ENCODE results near the gene PCDHA12. TPM values are rescaled to one million over a fixed set of nuclear protein-coding genes. Genes with fewer than 3 reads are reported as not detected.
"Not testable (repeated sequence)": the region's sequence is repeated elsewhere in the genome, so short reads cannot be mapped to it uniquely, and the experiment has no call there.

The PCDHA12 gene
- total RNA-seq, 1 donor from 2014 or later: 10.0 TPM

DNA sequence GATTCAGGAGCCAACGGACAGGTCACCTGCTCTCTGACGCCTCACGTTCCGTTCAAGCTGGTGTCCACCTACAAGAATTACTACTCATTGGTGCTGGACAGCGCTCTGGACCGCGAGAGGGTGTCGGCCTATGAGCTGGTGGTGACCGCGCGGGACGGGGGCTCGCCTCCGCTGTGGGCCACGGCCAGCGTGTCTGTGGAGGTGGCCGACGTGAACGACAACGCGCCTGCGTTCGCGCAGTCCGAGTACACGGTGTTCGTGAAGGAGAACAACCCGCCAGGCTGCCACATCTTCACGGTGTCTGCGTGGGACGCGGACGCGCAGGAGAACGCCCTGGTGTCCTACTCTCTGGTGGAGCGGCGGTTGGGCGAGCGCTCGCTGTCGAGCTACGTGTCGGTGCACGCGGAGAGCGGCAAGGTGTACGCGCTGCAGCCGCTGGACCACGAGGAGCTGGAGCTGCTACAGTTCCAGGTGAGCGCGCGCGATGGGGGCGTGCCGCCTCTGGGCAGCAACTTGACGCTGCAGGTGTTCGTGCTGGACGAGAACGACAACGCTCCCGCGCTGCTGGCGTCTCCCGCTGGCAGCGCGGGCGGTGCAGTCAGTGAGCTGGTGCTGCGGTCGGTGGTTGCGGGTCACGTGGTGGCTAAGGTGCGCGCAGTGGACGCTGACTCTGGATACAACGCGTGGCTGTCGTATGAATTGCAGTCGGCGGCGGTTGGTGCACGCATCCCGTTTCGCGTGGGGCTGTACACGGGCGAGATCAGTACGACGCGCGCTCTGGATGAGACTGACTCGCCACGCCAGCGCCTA, 17.7 kb upstream of the PCDHA12 start:
- DNase-seq (ENCODE audit: low spot score): no peak

- DNase-seq (ENCODE audit: low spot score): no peak
Observed at GRCh38 chr5:140857987-140858240, 17.2 kb upstream of the PCDHA12 start.

- no peak for DNase-seq (ENCODE audit: low spot score)
Observed at GRCh38 chr5:140862441-140863295, 12.4 kb upstream of the PCDHA12 start.

DNA sequence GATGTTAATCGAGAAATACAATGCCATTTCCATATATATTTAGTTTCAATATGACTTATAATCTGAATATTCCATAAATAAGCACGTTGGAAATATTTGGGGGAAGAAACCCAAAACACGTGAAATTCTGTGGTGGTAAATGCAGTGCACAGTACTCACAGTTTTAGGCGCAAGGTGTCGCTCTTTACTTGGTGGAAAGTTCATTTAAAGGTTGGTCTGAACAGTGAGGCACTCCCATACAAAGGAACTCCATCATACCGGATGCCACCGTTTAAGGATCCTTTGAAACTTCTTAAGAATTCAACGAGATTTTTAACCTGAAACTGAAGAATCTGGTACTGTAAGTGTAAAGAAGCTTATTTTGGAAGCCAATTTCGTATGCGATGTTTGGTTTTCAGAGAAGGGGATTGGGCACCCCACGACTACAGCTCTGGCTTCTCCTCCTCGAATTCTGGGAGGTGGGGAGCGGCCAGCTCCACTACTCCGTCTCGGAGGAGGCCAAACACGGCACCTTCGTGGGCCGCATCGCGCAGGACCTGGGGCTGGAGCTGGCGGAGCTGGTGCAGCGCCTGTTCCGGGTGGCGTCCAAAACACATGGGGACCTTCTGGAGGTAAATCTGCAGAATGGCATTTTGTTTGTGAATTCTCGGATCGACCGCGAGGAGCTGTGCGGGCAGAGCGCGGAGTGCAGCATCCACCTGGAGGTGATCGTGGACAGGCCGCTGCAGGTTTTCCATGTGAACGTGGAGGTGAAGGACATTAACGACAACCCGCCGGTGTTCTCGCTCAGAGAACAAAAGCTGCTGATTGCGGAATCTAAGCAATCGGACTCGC, 6.2 kb upstream of the PCDHA12 start, which contains the start of gene PCDHA11:
PCDHA11 (plus strand) TSS at position 237 of the 834 bp plus-strand sequence; CDS start at position 384, 147 bp downstream.
- no peak for DNase-seq (ENCODE audit: low spot score)

DNA sequence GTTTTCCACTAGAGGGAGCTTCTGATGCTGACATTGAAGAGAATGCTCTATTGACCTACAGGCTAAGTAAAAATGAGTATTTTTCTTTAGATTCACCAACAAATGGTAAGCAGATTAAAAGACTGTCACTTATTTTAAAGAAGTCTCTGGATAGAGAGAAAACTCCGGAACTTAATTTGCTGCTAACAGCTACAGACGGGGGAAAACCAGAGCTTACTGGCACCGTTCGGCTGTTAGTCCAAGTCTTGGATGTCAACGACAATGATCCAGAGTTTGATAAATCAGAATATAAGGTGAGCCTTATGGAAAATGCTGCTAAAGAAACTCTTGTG, 5.6 kb upstream of the PCDHA12 start:
- no peak for DNase-seq (ENCODE audit: low spot score)

- DNase-seq (ENCODE audit: low spot score): no peak
Observed at GRCh38 chr5:140870221-140871201, 4.6 kb upstream of the PCDHA12 start.

DNA sequence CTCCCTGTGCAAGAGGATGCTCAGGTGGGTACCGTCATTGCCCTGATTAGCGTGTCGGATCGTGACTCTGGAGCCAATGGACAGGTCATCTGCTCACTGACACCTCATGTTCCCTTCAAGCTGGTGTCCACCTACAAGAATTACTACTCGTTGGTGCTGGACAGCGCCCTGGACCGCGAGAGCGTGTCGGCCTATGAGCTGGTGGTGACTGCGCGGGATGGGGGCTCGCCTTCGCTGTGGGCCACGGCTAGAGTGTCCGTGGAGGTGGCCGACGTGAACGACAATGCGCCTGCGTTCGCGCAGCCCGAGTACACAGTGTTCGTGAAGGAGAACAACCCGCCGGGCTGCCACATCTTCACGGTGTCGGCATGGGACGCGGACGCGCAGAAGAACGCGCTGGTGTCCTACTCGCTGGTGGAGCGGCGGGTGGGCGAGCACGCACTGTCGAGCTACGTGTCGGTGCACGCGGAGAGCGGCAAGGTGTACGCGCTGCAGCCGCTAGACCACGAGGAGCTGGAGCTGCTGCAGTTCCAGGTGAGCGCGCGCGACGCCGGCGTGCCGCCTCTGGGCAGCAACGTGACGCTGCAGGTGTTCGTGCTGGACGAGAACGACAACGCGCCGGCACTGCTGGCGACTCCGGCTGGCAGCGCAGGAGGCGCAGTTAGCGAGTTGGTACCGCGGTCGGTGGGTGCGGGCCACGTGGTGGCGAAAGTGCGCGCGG, 1.6 kb downstream of the PCDHA12 start:
- not testable (repeated sequence) for DNase-seq (ENCODE audit: low spot score)

GRCh38 chr5:140877262-140877581, 2.1 kb downstream of the PCDHA12 start:
- DNase-seq (ENCODE audit: low spot score): no peak

DNA sequence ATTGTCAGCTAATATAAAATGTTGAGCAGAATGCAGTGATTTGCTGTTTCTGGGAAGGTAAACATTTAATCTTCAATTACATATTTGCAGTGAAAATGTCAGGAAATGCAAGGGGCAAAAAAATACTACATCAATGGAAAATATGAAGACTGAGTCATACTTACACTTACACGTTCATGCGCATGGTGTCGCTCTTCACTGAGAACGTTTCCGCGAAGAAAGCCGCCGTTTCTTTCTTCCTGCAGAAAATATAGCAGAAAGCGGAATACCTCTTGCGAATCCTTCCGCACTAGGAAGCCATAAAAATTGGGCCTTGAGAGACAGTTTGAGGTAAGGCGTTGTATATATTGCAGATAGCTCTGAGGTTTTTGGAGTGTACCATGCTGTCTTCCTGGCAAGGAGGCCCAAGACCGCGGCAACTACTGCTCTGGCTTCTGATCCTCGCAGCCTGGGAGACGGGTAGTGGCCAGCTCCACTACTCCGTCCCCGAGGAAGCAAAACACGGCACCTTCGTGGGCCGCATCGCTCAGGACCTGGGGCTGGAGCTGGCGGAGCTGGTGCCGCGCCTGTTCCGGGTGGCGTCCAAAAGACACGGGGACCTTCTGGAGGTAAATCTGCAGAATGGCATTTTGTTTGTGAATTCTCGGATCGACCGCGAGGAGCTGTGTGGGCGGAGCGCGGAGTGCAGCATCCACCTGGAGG, 6.9 kb downstream of the PCDHA12 start, which contains the start of gene PCDHA13:
PCDHA13 (plus strand) TSS at position 236 of the 702 bp plus-strand sequence; CDS start at position 381, 145 bp downstream.
- no peak for DNase-seq (ENCODE audit: low spot score)

DNA sequence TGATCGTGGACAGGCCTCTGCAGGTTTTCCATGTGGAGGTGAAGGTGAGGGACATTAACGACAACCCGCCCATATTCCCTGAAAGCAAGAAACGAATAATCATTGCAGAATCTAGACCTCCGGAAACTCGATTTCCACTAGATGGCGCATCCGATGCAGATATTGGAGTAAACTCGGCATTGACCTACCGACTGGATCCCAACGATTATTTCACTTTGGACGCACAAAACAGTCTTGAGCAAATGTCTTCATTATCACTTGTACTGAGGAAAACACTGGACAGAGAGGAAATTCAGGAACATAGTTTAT, 7.4 kb downstream of the PCDHA12 start:
- peak; percentile 42 for DNase-seq (ENCODE audit: low spot score)

DNA sequence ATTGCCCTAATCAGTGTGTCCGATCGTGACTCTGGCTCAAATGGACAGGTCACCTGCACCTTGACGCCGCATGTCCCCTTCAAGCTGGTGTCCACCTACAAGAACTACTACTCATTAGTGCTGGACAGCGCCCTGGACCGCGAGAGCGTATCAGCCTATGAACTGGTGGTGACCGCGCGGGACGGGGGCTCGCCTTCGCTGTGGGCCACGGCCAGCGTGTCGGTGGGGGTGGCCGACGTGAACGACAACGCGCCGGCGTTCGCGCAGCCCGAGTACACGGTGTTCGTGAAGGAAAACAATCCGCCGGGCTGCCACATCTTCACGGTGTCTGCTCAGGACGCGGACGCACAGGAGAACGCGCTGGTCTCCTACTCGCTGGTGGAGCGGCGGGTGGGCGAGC, 8.3 kb downstream of the PCDHA12 start:
- DNase-seq (ENCODE audit: low spot score): no peak

GRCh38 chr5:140883927-140884697, 9.0 kb downstream of the PCDHA12 start:
- no peak for DNase-seq (ENCODE audit: low spot score)

GRCh38 chr5:140916325-140916724, 41.2 kb downstream of the PCDHA12 start:
- no peak for DNase-seq (ENCODE audit: low spot score)

DNA sequence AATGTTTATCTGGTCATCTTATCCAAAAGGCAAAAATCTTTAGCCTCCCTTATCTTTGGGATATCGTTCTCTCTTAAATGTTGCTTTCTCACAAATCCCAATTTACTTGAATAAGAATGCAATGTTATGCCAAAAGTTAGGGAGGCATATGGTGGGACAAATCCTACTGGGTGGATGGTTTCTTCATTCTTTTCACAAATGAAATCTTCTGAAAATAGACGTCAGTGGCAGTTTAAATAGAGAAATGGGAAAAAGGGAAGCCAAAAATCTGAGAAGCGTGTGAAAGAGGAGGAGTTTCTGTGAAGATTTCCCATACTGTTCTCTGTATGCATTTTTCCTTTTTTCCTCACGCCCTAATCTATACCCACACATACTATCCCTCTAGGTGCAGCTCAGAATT, 48.5 kb downstream of the PCDHA12 start:
- no peak for DNase-seq (ENCODE audit: low spot score)

DNA sequence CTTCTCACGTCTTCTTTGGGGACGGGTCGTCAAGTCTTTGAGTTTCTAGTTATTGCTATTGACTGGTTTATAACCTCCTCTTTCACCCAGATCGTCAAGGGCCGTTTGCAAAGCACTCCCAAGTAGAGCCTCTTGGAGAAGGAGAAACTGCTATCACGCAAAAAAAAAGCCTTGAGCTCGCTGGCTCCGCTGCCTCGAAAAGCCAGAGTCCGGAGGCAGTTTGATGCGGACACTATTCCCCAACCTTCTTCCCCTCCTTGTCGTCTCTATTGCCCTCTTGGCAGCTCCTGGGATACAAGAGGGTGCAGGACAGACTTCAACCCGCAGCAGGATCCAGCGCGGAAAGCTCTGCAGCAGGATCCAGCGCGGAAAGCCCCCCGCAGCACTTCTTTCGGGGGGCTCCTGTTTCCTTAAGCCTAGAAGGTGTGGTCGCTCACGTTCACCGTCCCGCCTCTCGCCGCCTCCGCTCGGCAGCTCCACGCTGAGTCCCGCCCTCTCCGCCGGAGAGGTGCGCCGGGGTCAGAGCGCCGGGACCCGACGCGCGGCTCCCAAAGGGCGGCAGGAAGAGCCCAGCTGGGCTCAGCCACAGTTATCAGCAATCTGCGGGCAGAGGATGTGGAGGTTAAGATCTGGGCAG, 50.8 kb downstream of the PCDHA12 start, which contains the start of gene PCDHAC1:
PCDHAC1 (plus strand) TSS at position 494 of the 637 bp plus-strand sequence. CDS start 594 bp downstream, outside the sequence.
- peak; percentile 20 for DNase-seq (ENCODE audit: low spot score)

DNA sequence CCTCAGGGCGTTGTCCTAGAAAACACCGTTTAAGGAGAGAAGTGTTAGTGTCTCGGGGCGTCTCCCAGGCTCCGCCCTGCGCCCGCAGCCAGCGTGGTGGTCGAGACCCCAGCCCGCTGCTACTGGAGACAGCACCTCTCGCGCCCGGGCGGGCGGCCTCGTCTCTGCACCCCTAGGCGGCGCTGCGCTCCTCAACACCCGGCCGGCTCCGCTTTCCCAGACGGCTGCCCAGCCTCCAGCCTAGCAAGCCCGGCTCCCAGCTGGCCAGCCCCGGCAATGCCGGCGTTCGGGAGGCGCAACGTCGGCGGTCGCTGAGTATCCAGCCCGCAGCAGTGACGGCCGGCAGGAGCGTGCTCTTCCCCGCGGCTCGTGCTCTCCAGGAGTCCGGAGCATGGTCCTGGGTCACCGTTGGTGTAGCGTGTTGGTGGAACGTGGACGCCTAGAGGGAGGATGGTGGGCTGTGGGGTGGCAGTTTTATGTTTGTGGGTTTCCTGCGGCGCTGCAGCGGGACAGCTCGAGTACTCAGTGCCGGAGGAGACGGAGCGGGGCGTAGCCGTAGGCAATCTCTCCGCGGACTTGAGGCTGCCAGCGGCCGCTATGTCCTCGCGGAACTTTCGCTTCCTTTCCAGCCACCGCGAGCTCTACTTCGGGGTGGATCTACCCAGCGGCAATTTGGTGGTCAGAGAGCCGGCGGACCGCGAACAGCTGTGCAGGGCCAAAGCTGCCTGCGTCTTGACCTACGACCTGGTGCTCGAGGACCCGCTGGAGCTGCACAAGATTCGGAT, 51.5 kb downstream of the PCDHA12 start:
- peak; percentile 87 for DNase-seq (ENCODE audit: low spot score)

DNA sequence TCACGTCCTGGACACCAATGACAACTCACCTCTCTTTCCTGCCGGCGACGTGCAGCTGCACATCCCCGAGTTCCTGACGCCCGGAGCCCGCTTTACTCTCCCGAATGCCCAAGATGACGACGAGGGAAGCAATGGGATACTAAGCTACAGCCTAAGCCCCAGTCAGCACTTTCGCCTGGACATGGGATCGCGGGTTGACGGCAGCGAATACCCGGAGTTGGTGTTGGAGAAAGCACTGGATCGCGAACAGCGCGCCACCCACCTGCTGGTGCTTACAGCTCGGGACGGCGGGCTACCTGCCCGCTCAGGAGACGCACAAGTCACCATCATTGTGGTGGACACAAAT, 52.1 kb downstream of the PCDHA12 start:
- no peak for DNase-seq (ENCODE audit: low spot score)

Data from mucosa of gallbladder (tissue), 1 donor.